CD4-positive, alpha-beta T cell treated with Interleukin-6 at 100 ng/mL for 8 hours (primary cell): Measurements from ENCODE around the gene RASAL2.
"Not testable (repeated sequence)": the region's sequence is repeated elsewhere in the genome, so short reads cannot be mapped to it uniquely, and the experiment has no call there.

Experiments
- DNase-seq: peaks from one replicate; pipeline ENCODE4 v3.0.0-alpha.2; 2020; ENCODE audit warnings: mixed read lengths, low spot score

The RASAL2 gene

DNA sequence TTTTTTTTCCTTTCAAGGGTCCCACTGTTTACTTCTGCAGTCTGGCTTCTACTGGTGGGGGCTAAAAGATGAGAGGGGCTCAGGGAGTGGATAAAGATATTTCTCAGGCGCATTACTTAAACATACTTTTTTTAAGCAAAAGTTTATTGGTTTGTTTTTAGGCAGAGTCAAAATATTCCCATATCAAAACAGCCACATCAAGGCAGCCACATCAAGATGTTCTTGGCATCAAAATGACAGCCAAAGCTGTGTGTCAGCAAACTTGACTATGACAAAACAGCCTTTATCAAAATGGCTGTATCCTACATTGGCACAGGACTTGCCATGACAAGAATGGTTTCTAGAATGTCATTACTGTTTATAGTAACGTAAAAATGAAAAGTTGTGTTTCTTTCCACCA, 22.1 kb upstream of the RASAL2 start:
- DNase-seq, result no peak

DNA sequence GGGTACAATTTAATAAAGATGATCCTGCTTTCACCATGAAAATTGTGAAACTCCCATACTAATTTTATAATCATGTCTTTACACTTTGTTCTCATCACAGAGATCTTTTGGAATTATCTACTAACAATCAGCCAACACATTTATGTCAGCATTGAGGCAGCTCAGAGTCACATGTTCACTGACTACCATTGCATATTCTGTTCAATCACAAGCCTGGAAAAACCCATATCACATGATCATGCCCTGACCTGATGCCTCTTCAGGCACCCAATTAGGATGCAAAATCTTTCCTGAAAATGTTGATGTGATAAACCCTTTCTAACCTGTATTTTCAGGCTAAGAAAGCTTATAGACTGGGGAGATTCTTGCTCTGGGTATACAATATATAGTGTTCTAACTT, 21.6 kb upstream of the RASAL2 start:
- no peak for DNase-seq

DNA sequence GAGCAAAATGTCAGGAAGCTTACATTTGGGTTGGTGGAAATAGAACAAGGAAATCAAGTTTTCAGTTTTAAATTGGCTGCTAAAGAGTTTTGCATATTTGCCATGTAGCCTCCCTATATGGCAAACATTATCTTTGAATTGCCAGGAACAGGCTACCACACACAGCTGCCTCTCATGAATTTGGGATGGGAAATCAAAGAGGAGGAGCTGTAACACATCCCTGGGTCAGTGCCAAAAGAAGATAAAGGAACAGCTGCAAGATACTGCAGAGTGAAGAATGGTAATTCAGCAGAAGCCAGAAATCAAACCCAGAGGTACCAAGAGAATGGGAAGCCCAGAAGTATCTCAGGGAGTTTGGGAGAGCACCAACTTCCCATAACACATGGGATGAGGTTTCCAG, 18.6 kb upstream of the RASAL2 start:
- DNase-seq, result no peak

DNA sequence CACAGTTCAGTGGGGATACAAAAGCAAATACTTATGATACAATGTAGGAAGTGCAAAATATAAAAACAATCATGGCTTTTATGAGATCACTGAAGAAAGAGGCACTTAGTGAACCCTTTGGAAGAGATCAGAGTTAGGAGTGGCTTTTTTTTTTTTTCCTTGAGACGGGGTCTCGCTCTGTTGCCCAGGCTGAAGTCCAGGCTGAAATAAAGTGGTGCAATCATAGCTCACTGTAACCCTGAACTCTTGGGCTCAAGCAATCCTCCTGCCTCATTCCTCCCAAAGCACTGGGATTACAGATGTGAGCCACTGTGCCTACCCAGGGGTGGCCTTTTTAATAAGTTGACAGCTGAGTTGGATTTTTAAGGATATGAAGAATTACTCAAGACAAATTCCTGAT, 17.3 kb upstream of the RASAL2 start:
- no peak for DNase-seq

DNA sequence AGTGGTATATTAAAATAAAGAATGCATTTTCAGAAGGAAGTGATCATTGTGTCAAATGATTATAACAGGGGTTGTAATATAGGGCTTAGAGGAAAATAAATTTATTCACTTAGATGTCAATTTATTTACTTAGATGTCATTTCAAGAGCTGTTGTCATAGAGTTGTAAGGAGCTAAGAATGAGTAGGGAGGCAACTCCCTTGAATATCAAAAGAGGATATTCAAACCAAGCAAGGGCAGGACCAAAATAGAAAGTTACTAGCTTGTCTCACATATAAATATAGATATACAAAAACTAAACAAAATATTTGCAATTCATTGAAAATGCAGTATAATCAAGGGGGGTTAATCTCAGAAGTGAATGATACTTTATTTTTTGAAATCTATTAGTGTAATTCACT, 16.0 kb upstream of the RASAL2 start:
- no peak for DNase-seq

DNA sequence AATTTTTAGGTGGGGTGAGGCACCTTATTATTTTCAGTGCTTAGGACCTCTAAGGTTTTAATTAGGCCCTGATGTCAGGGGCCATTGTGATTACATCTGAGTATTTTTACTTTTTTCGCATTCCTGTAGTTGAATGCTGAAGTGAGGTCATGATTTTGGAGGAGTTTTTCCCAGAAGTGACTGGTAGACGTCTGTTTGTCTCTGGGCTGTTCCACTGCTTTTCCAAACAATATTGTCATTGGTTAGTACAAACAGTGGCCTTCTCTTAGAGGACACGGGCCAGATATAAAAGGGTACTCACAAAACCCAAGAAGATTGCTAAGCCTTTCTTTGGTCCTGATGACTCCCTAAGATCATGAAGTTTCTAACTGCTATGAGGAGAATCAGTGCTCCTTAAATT, 7.6 kb upstream of the RASAL2 start:
- no peak for DNase-seq

DNA sequence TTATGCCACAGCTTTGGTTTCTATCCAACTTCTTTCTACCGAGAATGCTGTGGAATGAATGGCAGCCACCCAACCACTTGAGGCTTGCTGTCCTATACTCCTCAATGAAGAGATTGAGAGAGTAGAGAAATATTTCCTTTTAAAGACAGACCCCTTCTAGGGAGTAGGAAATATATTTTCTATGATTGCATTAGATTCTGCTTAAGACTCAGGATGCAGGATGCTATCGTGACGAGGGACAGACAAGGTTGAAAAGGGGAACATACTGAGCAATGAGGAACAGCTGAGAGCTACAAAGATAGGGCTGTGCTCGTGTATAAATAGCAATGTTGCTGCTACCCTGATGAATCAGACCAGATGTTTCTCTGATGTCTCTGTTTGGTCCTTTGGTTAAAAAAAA, 7.1 kb upstream of the RASAL2 start:
- DNase-seq, result no peak

DNA sequence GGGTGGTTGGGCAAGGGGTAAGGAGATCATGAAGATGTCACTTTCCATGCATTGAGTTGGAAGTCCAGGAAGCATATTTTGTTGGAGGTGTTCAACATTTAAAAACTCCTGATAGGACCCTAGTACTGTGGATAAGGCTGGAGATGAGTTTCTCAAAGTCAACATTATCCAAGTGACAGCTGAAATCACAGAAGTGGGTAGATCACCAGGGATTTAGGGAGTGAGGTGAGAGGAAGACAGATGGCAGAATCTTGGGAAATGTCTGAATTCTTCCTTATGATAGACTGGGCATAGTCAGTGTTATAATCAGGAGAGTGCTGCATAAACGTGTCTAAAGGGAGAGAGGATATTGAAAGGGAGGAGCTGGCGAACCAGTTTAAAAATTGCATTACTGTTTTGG, 5.3 kb upstream of the RASAL2 start:
- DNase-seq, result no peak

DNA sequence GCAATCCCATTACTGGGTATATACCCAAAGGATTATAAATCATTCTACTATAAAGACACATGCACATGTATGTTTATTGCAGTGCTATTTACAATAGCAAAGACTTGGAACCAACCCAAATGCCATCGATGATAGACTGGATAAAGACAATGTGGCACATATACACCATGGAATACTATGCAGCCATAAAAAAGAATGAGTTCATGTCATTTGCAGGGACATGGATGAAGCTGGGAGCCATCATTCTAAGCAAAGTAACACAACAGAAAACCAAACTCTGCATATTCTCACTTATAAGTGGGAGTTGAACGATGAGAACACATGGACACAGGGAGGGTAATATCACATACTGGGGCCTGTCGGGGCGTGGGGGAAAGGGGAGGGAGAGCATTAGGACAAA, 2.5 kb upstream of the RASAL2 start:
- DNase-seq, result not testable (repeated sequence)

DNA sequence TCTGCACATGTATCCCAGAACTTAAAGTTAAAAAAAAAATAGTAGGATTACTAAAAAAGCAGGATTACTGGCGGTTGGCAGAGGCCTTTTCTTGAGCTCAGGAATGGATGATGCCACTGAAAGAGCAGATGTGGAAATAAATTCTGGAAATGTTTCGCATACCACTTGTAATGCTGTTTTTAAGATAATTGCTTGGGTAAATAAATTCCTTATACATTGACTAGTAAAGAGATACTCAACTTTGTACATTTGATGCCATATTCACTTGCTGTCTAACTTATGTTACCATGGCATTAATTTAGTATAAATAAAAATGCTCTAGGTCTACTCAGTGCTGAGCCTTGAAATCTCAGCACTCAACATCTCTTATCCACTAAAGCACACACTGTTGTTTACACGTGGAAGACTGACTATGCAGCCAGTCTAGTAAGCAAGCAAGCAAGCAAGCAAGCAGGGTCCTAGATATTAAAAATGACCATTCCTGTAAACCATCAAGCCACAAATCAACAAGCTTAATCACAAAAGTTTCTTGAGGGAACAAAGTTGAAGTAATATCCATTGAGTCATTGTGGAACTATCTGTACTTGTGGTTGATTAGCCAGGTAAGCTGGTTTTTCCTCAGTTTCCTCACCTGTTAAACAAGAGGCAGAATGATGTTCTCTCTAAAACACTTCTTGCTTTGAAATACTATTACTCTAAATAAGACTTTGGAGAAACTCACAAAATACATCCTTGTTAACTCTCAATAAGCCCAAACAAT, 1.7 kb upstream of the RASAL2 start:
- no peak for DNase-seq

DNA sequence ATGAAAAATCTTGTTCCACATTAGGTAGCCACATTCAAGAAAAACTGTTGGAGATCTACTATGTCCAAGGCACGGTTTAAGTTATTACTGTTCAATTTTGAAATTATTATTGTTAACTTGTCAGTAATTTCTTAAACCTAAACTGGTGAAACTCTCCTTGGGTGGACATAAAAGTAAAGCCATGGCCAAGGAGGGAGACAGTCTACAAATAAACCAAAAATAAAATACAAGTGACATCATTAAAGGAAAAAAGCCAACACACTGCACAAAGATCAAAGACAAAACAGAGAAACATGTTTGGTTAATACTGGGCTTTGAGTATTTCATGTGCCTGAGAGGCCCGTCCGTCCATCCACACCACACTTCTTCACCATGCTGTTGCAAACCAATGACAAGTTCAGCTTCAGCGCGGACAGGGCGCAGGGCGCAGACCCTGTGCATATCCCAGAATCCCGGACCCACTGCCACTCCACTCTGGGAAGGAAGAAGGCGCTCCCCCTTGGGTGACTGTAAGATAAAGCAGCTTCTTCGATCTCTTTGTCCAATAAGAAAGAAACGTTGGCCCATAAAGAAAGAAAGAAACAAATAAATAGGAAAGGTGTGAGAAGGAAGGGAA, 918 bp upstream of the RASAL2 start:
- no peak for DNase-seq

DNA sequence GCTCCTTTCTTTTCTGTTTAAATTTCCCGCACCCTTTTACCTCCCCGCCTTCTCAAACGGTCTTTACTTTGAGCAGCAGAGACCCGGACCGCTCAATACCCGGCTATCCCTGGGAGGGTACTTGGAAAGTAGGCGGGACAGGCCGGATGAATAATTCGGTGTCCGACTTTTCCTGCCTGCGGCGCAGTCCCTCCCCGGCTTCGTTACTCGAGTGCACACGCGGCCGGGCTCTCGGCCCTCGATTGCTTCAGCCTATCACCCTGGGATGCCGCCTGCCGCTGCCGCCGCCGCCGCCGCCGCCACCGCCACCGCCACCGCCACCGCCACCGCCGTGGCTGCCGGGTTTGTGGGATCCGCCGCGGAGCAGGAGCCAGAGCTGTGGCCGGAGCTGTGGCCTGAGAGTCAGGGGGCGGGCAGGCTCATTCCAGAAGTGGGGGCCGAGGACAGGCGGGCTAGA, 382 bp upstream of the RASAL2 start:
- DNase-seq, result peak; percentile 1

DNA sequence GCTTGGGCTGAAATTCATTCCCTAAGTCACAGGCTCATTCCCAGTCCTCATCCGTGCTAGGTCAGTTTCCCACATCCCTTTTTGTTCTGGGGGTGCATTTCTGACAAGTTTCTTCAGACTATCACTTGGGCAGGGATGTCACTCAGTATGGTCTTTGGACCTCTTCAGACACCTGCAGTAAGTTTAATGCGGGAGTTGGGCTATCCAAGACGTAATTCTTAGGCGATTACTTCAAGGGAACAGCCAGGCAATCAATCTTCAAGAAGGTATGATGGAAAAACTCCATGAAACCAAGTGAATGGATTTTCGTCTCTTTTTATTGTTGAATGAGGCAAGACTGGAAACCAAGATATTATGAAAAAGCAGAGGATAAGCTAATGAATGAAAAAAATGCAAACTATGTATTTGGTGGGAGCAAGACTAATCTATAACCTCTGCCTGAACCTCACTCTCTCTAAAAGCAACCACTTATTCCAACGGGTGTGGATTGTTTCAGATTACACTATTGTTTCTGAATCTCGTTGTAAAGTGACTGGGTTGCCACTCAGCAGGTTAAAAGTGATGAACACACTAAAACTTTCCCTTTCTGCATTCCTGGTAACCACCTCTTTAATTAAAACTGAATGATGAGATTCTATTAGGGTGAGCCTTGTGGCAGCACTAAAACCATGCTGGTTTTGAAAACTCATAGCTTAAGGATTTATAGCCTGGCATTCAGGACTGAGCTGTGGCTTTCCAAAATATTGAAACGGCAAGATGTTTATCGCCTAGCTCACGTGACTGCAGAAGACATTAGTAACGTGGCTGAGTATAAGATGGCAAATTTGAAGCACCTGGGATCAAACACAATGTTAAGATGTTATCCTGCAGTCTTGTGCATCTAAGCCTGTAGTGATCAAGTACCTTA, 1.1 kb downstream of the RASAL2 start:
- DNase-seq, result no peak

DNA sequence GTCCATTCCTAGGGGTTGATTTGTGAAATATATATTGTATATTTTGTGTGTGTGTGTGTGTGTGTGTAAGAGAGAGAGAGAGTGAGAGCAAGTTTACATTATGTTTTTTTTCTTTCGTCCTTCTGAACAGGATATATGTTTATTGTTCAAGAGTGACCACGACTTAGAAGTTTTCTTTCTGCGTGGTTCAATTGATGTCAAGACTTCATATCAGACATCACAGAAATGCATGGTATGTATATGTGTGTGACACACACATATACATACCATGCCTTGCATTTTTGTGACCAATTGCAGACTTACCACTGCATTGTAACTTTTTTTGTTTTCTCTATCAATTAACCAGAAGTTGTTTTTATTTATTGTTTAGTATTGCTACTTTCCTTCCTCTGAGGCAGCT, 2.5 kb downstream of the RASAL2 start:
- DNase-seq, result no peak

DNA sequence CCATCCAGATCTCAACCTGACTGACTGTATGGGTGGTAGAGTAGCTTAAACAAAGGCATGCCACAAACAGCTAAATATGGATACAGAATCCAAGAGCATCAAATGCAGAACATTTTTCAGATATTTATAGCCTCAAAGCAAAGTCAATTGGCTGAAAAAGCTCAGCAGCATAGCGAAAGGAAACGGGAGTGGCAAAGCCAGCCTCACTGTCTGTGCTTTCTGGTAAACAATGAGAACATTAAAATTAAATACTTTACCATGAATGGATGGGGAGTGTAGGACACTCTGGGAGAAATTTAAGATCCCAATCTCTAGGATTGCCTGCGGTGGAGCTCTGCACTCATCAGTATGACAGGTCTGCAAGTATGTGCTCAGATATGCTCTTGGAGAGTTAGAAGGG, 4.4 kb downstream of the RASAL2 start:
- no peak for DNase-seq

DNA sequence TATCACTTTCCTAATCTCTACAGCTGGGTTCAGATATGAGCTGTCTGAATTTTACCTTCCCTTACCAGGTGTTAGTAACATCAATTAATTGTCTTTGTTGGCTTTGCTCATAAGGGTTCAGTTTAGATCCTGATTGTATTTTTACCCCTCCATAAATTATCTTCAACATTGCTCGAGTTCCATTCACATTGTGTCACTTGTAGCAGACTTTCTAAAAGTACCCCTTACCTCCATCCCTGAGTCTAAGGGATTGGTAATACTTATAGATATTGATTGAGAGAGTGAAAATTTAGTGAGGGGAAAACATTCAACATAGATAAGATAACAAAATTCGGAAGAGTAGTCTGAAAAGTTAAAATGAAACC, 7.3 kb downstream of the RASAL2 start:
- no peak for DNase-seq

DNA sequence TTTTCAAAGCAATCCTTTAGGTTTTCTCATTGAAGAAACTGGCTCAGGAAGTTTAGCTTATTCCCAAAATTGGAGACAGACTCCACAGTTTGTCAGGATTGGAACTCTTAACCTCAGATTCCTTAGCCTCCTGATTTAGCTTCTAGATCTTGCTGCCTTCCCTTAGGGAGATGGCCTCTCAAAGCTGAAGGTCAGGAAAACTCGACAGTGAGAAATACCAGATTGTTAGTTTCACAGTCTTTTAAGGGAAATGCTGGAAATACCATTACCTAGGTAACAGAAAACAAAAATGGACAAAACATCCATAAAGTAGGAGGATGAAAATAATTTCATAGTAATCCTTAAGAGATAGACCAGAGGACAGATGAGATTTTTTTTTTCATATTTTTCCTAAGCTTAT, 7.8 kb downstream of the RASAL2 start:
- no peak for DNase-seq

DNA sequence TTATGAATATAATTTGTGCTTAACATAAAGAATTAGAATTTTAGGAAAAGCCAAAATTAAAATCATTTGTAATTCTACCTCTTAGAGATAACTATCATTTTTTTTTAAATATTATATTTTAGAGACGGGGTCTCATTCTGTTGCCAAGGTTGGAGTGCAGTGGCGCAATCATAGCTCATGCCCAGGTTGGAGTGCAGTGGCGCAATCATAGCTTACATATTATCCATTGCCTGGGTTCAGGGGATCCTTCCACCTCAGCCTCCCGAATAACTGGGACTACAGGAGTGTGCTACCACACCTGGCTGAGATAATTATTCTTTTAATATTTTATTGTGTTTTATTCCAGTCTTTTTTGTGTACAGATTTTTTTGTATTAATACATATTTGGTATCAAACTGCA, 8.3 kb downstream of the RASAL2 start:
- no peak for DNase-seq

DNA sequence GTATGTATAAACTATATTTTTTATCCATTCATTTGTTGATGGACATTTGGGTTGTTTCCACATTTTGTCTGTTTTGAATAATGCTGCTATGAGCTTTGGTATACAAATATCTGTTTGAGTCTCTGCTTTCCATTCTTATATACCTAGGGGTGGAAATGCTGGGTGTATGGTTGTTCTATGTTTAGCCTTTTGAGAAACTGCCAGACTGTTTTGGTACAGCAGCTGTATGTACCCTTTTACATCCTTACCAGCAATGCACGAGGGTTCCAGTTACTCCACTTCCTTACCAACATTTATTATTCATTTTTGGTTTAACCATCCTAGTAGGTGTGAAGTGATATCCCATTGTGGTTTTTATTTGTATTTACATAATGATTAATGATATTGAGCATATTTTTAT, 13.9 kb downstream of the RASAL2 start:
- DNase-seq, result no peak

DNA sequence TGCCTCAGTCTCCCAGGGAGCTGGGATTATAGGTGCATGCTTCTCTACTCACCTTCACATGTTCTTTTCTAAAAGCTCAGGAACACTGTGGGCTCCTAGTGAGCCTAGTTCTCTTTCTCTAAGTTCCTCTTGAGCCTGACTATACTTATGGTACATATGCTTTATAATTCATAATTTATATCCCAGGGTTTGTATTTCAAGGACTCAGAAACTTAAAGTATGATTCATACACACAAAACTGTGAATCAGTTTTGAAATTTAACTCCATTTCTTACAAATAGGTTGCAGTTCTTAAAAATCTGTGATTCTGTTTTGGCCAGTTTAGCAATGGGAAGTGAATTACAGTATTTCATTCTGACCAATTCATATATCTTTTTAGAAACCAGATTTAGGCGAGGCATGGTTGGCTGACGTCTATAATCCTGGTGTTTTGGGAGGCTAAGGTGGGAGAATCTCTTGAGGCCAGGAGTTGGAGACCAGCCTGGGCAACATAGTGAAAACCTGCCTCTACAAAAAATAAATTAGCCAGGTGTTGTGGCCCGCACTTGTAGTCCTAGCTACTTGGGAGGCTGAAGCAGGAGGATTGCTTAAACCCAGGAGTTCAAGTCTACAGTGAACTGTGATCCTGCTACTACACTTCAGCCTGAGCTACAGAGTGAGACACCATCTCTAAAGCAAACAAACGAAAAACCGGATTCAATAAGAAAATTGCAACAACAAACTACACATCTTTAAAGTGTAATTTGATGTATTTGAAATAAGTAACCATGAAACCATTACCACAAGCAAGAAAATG, 15.6 kb downstream of the RASAL2 start:
- DNase-seq, result no peak

DNA sequence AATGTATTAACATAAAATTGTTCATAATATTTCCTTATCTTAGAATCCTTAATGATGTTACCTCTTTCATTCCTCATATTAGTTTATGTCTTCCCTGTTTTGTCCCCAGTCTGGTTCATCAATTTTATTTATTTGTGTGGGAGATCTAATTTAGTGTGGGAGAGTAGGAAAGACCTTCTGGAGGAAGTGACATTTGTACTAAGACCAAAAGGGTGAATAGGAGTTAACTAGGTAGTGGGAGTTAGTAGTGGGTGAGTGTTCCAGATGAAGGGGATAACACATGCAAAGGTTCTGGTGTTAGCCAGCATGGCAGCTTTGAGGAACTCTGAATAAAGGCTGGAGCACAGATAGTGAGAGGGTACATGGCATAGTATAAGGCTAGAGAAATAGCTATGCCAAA, 21.4 kb downstream of the RASAL2 start:
- no peak for DNase-seq

DNA sequence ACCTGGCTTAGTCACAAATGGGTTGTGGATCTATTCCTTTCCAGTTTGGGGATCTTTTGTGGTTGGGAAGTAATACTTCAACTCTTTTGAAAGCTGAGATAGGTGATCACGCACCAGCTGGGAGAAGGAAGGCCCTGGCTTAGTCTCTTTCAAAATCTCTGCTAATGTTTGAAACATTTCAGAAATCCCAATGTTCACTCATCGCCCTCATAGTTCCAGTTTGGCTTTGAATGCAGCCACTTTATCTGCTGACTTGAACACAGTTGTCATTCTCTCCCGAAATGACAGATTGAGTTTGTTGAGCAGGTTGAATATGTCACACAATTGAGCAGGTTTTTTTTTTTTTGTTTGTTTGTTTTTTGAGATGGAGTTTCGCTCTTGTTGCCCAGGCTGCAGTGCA, 24.6 kb downstream of the RASAL2 start:
- no peak for DNase-seq
